IMR-90 (cell line): ENCODE results near the gene NBPF12. TPM values are rescaled to one million over a fixed set of nuclear protein-coding genes. Genes with fewer than 3 reads are reported as not detected.
"Not testable (repeated sequence)": the region's sequence is repeated elsewhere in the genome, so short reads cannot be mapped to it uniquely, and the experiment has no call there.

Source experiments
- ATAC-seq: fragments of 200-7000 bp; cut with Tn5 transposase; 2 replicates; pipeline ENCODE4 v1.9.1; 2020; ENCODE audit warnings: low read depth, mild to moderate bottlenecking, moderate library complexity
- Bru-seq: library from RNA; stranded (reverse); fragments of 400-500 nt; gene quantifications from one replicate; lab custom pipeline; 2021; lab: Mats Ljungman, UMichigan
- BruChase-seq, 2 experiments: library from RNA; stranded (reverse); fragments of 400-500 nt; gene quantifications; one replicate each; lab custom pipeline; 2021; lab: Mats Ljungman, UMichigan
- BruUV-seq: library from RNA; stranded (reverse); fragments of 400-500 nt; replicated peaks from 2 replicates; lab custom pipeline; 2021; lab: Mats Ljungman, UMichigan
- CTCF ChIA-PET: fragments of 300-600 bp; formaldehyde crosslinking; extraction: SDS; loops from one replicate; lab custom pipeline; 2021; ENCODE audit warnings: antibody characterized with exemption; lab: Yijun Ruan, JAX
- POLR2A ChIA-PET: fragments of 300-600 bp; sonication (Branson Sonifier 250); formaldehyde crosslinking; loops from one replicate; lab custom pipeline; 2022; ENCODE audit warnings: antibody characterized with exemption; ENCODE audit not compliant: unreplicated experiment; lab: Charles Lee
- DNase-seq: peaks from one replicate; pipeline ENCODE4 v3.0.0; 2013
- H2AFZ ChIP-seq: replicated peaks from 2 replicates; pipeline ENCODE3; 2013; ENCODE audit warnings: low read length, mild to moderate bottlenecking; ENCODE audit not compliant: poor library complexity
- H2AK5ac ChIP-seq: 2 replicates; pipeline ENCODE4 v1.6.1; 2013; ENCODE audit warnings: low read depth, low read length, inconsistent platforms
- H2AK9ac ChIP-seq: replicated peaks from 2 replicates; pipeline ENCODE3; 2013; ENCODE audit warnings: mild to moderate bottlenecking, low read depth, low read length, moderate library complexity; ENCODE audit not compliant: poor library complexity
- H2BK120ac ChIP-seq: 2 replicates; pipeline ENCODE4 v1.6.1; 2013; ENCODE audit warnings: low read depth, low read length, inconsistent platforms
- H2BK15ac ChIP-seq: 3 replicates; pipeline ENCODE4 v1.6.1; 2013; ENCODE audit warnings: low read depth, low read length, inconsistent platforms
- H2BK20ac ChIP-seq: 2 replicates; pipeline ENCODE4 v1.6.1; 2013; ENCODE audit warnings: low read depth, mild to moderate bottlenecking, inconsistent platforms, low read length, moderate library complexity
- H2BK5ac ChIP-seq: 2 replicates; pipeline ENCODE4 v1.6.1; 2013; ENCODE audit warnings: mild to moderate bottlenecking, low read depth, low read length, inconsistent platforms; ENCODE audit not compliant: poor library complexity, severe bottlenecking
- H3K14ac ChIP-seq: replicated peaks from 2 replicates; pipeline ENCODE4 v1.6.1; 2013; ENCODE audit warnings: low read depth, low read length, inconsistent platforms
- H3K18ac ChIP-seq: 2 replicates; pipeline ENCODE4 v1.6.1; 2013; ENCODE audit warnings: low read depth, low read length, control low read depth
- H3K23ac ChIP-seq: 2 replicates; pipeline ENCODE4 v1.6.1; 2013; ENCODE audit warnings: low read depth, low read length, inconsistent platforms
- H3K27ac ChIP-seq: 2 replicates; pipeline ENCODE4 v1.5.1; 2013; ENCODE audit warnings: mild to moderate bottlenecking, control low read depth, low read length; ENCODE audit not compliant: insufficient read depth
- H3K27me3 ChIP-seq: 2 replicates; pipeline ENCODE4 v1.6.1; 2013; ENCODE audit warnings: low read length; ENCODE audit not compliant: control insufficient read depth, insufficient read depth
- H3K36me3 ChIP-seq: 2 replicates; pipeline ENCODE4 v1.6.1; 2013; ENCODE audit warnings: low read length, mixed read lengths; ENCODE audit not compliant: control insufficient read depth, insufficient read depth
- H3K4ac ChIP-seq: 2 replicates; pipeline ENCODE4 v1.6.1; 2013; ENCODE audit warnings: low read depth, low read length, inconsistent platforms
- H3K4me1 ChIP-seq: 2 replicates; pipeline ENCODE4 v1.6.1; 2013; ENCODE audit warnings: low read length, mixed read lengths; ENCODE audit not compliant: control insufficient read depth, insufficient read depth
- H3K4me2 ChIP-seq: 2 replicates; pipeline ENCODE4 v1.6.1; 2013; ENCODE audit warnings: low read depth, mild to moderate bottlenecking, control low read depth, low read length, moderate library complexity
- H3K4me3 ChIP-seq: 2 replicates; pipeline ENCODE4 v1.5.1; 2013; ENCODE audit warnings: low read depth, mild to moderate bottlenecking, control low read depth, low read length, moderate library complexity; ENCODE audit not compliant: insufficient read depth
- H3K56ac ChIP-seq: 2 replicates; pipeline ENCODE4 v1.6.1; 2013; ENCODE audit warnings: low read length, inconsistent platforms; ENCODE audit not compliant: insufficient read depth; ENCODE audit errors: extremely low read depth
- H3K79me1 ChIP-seq, 2 experiments: 2 replicates each; pipeline ENCODE4 v1.6.1; 2013; ENCODE audit warnings: low read length in 2 of 2, inconsistent platforms in 1 of 2, low read depth in 1 of 2
- H3K9ac ChIP-seq: 2 replicates; pipeline ENCODE4 v1.6.1; 2013; ENCODE audit warnings: low read depth, low read length, control low read depth
- H3K9me1 ChIP-seq: 2 replicates; pipeline ENCODE4 v1.6.1; 2013; ENCODE audit warnings: low read length, inconsistent platforms; ENCODE audit not compliant: insufficient read depth
- H3K9me3 ChIP-seq: 2 replicates; pipeline ENCODE4 v1.6.1; 2013; ENCODE audit warnings: low read length; ENCODE audit not compliant: control insufficient read depth, insufficient read depth
- H4K20me1 ChIP-seq: 2 replicates; pipeline ENCODE4 v1.6.1; 2013; ENCODE audit warnings: low read length, inconsistent platforms; ENCODE audit not compliant: insufficient read depth
- H4K5ac ChIP-seq: 2 replicates; pipeline ENCODE4 v1.6.1; 2013; ENCODE audit warnings: mild to moderate bottlenecking, low read depth, low read length, control low read depth
- H4K8ac ChIP-seq, 2 experiments: 2 replicates each; pipeline ENCODE4 v1.6.1; 2013; ENCODE audit warnings: low read depth in 2 of 2, low read length in 2 of 2, control low read depth in 1 of 2, inconsistent platforms in 1 of 2
- H4K91ac ChIP-seq: 2 replicates; pipeline ENCODE4 v1.6.1; 2013; ENCODE audit warnings: low read depth, low read length, inconsistent platforms; ENCODE audit not compliant: insufficient read depth
- MXI1 ChIP-seq: IDR thresholded peaks from 2 replicates; pipeline ENCODE4 v1.6.1; 2012; ENCODE audit warnings: low read depth, mild to moderate bottlenecking, low read length, moderate library complexity, borderline replicate concordance
- POLR2A ChIP-seq: IDR thresholded peaks from 2 replicates; pipeline ENCODE4 v1.6.1; 2012; ENCODE audit warnings: mild to moderate bottlenecking, low read depth, low read length
- WGBS, 2 experiments: methylation state at CpG; one replicate each; pipeline versions ENCODE4 v1.1.5 to v1.1.7; 2013; ENCODE audit warnings: missing lambda C conversion rate in 2 of 2; ENCODE audit not compliant: insufficient read length in 1 of 2; ENCODE audit errors: extremely low coverage in 2 of 2; 5-methylcytosine and 5-hydroxymethylcytosine counted together
- dilution Hi-C: fragments of 300-500 bp; cut with HindIII; formaldehyde crosslinking; loops from one replicate; pipeline ENCODE4 v1.14.3; 2018; ENCODE audit warnings: low sequenced_read_pairs; ENCODE audit not compliant: unreplicated experiment
- in situ Hi-C: fragments of 300-500 bp; cut with MboI; formaldehyde crosslinking; loops from 3 replicates; pipeline ENCODE4 v1.14.3; 2019; ENCODE audit warnings: low sequenced_read_pairs, inconsistent platforms, mixed read lengths
- intact Hi-C: fragments of 100-400 bp; cut with micrococcal nuclease; formaldehyde crosslinking; loops from 2 replicates; pipeline ENCODE4 v1.10.0; 2022
- long read RNA-seq: library from polyadenylated mRNA; unstranded; transcript quantifications from one replicate; pipeline ENCODE4 v2.0.0, GENCODE V29; 2021; ENCODE audit not compliant: unreplicated experiment
- polyA plus RNA-seq, 3 experiments: library from polyadenylated mRNA; depleted of rRNA; stranded (reverse); fragments of >200 nt; gene quantifications; 2 replicates each; pipeline ENCODE4 v1.2.3, GENCODE V29; 2012; ENCODE audit warnings: low replicate concordance in 1 of 3
- total RNA-seq: library from RNA; depleted of rRNA; stranded (reverse); fragments of >200 nt; gene quantifications from 2 replicates; pipeline ENCODE4 v1.2.3, GENCODE V29; 2012; rRNA removed

NBPF12 gene
- total RNA-seq, result 4.2 and 4.8 TPM in 2 replicates
- 3.5 and 4.5 TPM in 2 replicates for polyA plus RNA-seq (2012; rRNA removed)
- 1.3 and 1.6 TPM in 2 replicates for polyA plus RNA-seq (2012; cell fraction: cytosol; rRNA removed)
- 5.1 and 23.1 TPM in 2 replicates for polyA plus RNA-seq (2012; cell fraction: nucleus; rRNA removed; ENCODE audit: low replicate concordance)
- Bru-seq, nascent RNA, result percentile 85 among the genes with signal in this experiment
- percentile 83 among the genes with signal in this experiment for BruChase-seq, experiment 1, labeled RNA remaining after a 6-hour chase
- percentile 84 among the genes with signal in this experiment for BruChase-seq, experiment 2, labeled RNA remaining after a 2-hour chase
- long read RNA-seq, partial matches to known transcripts, result 3 of 10 reads
- long read RNA-seq, other reads (novel, unspliced or antisense), result 7 of 10 reads

GRCh38 chr1:146938242-146938902 is at the start of gene NBPF12:
Gene NBPF12 (plus strand): TSS chr1:146938324. CDS start chr1:146960144, 21,820 bp downstream.
- H4K20me1 ChIP-seq, H3K18ac ChIP-seq, dilution Hi-C loops, H3K27me3 ChIP-seq, H2AK9ac ChIP-seq, H3K79me1 ChIP-seq, H3K56ac ChIP-seq, H2BK15ac ChIP-seq, H3K36me3 ChIP-seq, intact Hi-C loops, BruUV-seq, H3K9me1 ChIP-seq, H3K9me3 ChIP-seq, H4K91ac ChIP-seq, CTCF ChIA-PET, H2AK5ac ChIP-seq, POLR2A ChIA-PET, in situ Hi-C loops, H2BK20ac ChIP-seq, H2BK120ac ChIP-seq, H3K4me1 ChIP-seq: not testable (repeated sequence)
- H2BK5ac ChIP-seq, result peak within 1 kb of the TSS; percentile 80
- H4K8ac ChIP-seq, result peak within 1 kb of the TSS; percentile 40 to 60; a peak in 1 of 4 replicates
- H3K27ac ChIP-seq, result peak within 1 kb of the TSS; percentile 91
- peak within 1 kb of the TSS; percentile 99 for H3K4me2 ChIP-seq
- H3K9ac ChIP-seq, result peak within 1 kb of the TSS; percentile 91
- peak within 1 kb of the TSS; percentile 77; the same call in 1 of the 2 replicates for H3K4ac ChIP-seq
- 0 out of 2 replicates have a peak within 1 kb of the TSS, but pooled peaks have one; percentile 24 for H3K23ac ChIP-seq
- H3K14ac ChIP-seq, result peak within 1 kb of the TSS; percentile 79; the same call in 1 of the 2 replicates
- H4K5ac ChIP-seq, result peak within 1 kb of the TSS; percentile 22; the same call in 1 of the 2 replicates
- H3K4me3 ChIP-seq, result peak within 1 kb of the TSS; percentile 84
- peak; percentile 33; the same call in 1 of the 2 replicates for TF ChIP-seq MXI1
- TF ChIP-seq POLR2A, result peak; percentile 30; the same call in 1 of the 2 replicates
- peak within 1 kb of the TSS; percentile 79 for H2AFZ ChIP-seq
- ATAC-seq (peak; percentile 96), DNase-seq (peak; percentile 71)
- WGBS, 2 experiments, result 0% methylated on average over 7 of the region's 61 CpGs; no CpG with 5 or more reads in 1 of the 2 experiments

DNA sequence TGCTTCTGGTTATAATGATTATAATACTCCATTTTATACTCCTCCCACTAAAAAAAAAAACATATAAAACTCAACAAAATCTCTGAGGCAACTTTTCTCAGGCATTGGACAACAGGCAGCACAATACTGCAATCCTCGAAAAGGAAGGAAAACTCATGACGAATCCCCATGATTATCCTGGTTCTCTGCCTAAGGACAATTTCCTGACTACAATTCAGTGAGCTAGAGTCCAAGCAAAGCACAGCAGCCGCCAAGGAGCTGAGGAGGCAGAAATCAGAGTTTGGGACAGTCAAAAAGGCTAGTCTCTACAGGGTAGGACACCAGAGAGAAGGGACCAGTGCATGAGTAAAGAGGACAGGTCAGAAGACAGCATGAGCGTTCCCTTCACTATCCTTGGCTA is 46.8 kb upstream of the NBPF12 start:
- intact Hi-C loops, H3K23ac ChIP-seq: not testable (repeated sequence)

More for the DNA sequence above, 46.8 kb upstream of the NBPF12 start:
- H3K4me2 ChIP-seq, in situ Hi-C loops, H2BK5ac ChIP-seq, dilution Hi-C loops, H2BK120ac ChIP-seq, H3K79me1 ChIP-seq, H3K4me1 ChIP-seq, DNase-seq, H3K36me3 ChIP-seq, H2AFZ ChIP-seq, H2AK9ac ChIP-seq, H3K27ac ChIP-seq, H4K20me1 ChIP-seq, ATAC-seq, CTCF ChIA-PET, H3K9ac ChIP-seq, POLR2A ChIA-PET, BruUV-seq, H2BK20ac ChIP-seq, H2BK15ac ChIP-seq, H4K8ac ChIP-seq, H4K5ac ChIP-seq, H3K9me3 ChIP-seq, H4K91ac ChIP-seq, H3K4ac ChIP-seq, H3K14ac ChIP-seq, H3K27me3 ChIP-seq, H2AK5ac ChIP-seq, H3K18ac ChIP-seq, H3K9me1 ChIP-seq, H3K56ac ChIP-seq, H3K4me3 ChIP-seq: not testable (repeated sequence)
- no CpG with 5 or more reads among the region's 4 CpGs for WGBS, 2 experiments
